ENCODE results near the gene LRRC3.

LRRC3 gene

DNA sequence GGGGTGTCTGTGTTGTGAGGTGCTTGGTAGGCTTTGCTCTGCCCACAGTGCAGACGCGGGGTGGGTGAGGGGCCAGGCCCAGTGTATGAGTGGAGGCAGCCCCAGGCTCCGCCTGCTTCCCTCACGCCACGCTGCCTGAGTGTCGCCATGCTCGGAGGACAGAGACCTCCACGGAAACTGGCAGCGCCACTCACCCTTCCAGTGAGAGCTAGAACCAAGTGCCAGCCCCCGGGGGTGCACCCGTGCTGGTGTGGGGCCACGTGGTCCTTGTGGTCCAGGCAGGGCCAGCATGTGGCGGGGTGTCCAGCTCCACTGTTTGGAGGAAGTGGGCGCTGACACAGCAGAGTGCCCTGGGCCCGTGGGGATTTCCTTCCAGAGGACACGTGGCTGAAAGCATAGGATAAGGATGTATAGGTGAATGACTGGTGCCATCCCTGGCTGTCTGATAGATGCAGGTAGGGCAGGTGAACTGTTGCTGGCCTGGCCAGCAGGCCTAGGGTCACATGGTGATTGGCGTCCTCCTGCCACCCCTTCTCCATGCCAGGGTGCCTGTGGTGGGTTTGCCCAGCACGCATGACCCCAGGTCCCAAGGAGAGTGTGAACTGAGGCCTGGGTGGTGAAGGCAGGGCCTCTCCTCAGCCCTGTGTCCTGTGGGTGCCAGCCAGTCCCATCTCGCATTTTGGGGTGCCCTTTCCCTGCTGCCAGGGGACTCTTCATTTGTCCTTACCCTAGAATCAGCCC lies 3.8 kb downstream of the LRRC3 start:
- in situ Hi-C loops (cut with HindIII; ENCODE audit: low sequenced_read_pairs): no loop called here
- DNase-seq (ENCODE audit: low read depth, low spot score): no peak
- no peak overlapping the region for H3K4me3 ChIP-seq (ENCODE audit: low read depth, low read length)
- TF ChIP-seq, protein P1, sequence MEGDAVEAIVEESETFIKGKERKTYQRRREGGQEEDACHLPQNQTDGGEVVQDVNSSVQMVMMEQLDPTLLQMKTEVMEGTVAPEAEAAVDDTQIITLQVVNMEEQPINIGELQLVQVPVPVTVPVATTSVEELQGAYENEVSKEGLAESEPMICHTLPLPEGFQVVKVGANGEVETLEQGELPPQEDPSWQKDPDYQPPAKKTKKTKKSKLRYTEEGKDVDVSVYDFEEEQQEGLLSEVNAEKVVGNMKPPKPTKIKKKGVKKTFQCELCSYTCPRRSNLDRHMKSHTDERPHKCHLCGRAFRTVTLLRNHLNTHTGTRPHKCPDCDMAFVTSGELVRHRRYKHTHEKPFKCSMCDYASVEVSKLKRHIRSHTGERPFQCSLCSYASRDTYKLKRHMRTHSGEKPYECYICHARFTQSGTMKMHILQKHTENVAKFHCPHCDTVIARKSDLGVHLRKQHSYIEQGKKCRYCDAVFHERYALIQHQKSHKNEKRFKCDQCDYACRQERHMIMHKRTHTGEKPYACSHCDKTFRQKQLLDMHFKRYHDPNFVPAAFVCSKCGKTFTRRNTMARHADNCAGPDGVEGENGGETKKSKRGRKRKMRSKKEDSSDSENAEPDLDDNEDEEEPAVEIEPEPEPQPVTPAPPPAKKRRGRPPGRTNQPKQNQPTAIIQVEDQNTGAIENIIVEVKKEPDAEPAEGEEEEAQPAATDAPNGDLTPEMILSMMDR (IDR thresholded peaks at IDR 0.05; ENCODE audit: low read depth, low read length): no peak

DNA sequence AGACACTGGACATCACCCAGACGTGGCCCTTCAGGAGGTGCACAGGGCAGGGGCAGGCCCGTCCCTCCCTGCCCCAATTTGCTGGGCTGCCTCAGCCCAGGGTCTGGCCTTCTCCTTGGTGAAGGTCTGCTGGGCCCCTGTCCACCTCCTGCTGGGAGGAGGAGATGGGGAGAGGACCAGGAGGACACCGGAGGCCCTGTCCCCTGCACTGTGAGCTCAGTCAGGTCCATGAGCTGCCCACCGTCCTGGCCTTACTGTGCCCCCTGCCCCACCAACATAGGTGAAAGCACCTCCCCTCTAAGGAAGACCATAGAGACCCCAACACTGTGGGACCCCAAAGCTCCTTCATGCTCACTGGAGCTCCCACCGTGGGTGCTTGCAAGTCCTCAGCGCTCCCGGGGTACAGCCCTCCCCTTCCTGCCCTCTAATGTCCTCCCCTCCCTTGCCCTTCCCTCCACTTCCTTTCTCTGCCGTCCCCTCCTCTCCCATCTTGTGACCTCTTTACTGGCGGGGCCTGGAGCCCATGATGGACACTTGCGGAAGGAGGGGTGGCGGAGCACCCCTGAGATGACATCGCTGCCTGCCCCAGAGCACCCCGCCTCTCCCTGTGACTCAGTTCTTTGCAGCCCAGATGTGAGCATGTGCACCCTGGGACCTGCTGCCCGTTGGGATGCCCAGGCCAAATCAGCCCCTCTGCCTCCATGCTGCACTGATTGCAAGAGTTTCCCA lies 4.6 kb downstream of the LRRC3 start:
- in situ Hi-C loops (cut with HindIII; ENCODE audit: low sequenced_read_pairs): no loop called here
- no peak for DNase-seq (ENCODE audit: low read depth, low spot score)
- no peak overlapping the region for H3K4me3 ChIP-seq (ENCODE audit: low read depth, low read length)
- TF ChIP-seq, protein P1 (IDR thresholded peaks at IDR 0.05; ENCODE audit: low read depth, low read length): no peak

DNA sequence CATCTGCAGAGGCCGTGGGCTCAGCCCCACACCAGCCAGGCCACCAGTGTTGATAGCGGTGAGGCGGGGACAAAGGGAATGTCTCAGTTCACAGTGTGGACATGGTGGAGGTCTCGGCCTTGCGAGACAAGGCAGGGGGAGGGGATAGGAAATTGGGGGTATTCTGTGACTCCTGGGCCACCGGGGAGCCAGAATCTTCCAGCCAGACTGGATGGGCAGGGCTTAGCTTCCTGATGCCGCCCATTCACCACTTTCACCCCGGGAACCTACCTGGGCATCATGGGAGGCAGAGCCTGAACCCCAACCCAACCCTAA lies 5.1 kb downstream of the LRRC3 start:
- H3K4me3 ChIP-seq (ENCODE audit: low read depth, low read length): no peak overlapping the region
- in situ Hi-C loops (cut with HindIII; ENCODE audit: low sequenced_read_pairs): no loop called here
- DNase-seq (ENCODE audit: low read depth, low spot score): no peak
- TF ChIP-seq, protein P1 (IDR thresholded peaks at IDR 0.05; ENCODE audit: low read depth, low read length): no peak

DNA sequence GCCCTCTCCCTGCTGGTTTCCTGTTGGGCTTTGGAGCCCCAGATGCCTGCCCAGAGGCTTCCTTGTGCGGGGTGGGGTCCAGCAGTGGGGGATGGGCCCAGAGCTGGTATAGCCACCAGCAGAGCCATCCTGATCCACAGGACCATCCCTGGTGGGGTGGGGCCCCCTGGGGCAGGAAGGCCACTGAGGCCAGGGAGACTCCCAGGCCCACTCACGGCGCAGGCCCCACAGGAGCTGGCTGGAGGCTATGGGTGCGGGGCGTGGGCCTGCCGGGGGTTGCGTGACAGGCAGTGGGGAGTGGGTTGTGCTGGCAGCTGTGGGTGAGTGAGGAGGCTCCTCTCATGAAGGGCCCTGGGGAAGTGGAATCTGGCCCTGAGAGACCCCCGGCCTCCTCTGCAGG lies 5.7 kb downstream of the LRRC3 start:
- in situ Hi-C loops (cut with HindIII; ENCODE audit: low sequenced_read_pairs): no loop called here
- H3K4me3 ChIP-seq (ENCODE audit: low read depth, low read length): no peak overlapping the region
- no peak for DNase-seq (ENCODE audit: low read depth, low spot score)
- TF ChIP-seq, protein P1 (IDR thresholded peaks at IDR 0.05; ENCODE audit: low read depth, low read length): no peak

DNA sequence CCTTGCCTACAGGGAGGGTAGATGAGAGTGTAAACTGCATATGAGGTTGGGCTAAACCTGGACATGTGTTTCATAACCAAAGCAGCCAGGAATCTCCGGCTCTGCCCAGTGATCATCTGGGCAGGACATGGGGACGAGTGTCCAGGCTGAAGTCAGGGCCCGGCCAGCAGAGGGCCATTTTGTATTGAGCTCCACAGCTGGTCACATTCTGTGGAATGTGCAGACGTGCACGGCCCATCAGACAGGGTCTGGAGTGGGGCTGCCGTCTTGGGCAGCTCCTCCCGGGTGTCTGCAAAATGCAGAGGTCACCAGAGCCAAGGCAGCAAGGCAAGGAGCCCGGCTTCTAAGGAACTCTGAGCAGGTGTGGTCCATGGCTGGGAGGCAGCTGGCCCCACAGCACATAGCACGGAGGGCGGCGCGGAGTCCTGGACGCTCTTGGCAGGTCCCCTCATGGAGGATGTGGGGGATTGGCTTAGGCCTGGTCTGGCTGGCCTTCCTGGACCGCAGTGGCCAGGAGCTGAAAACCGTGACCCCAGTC lies 6.2 kb downstream of the LRRC3 start:
- H3K4me3 ChIP-seq (ENCODE audit: low read depth, low read length): no peak overlapping the region
- no peak for DNase-seq (ENCODE audit: low read depth, low spot score)
- in situ Hi-C loops (cut with HindIII; ENCODE audit: low sequenced_read_pairs): no loop called here
- TF ChIP-seq, protein P1 (IDR thresholded peaks at IDR 0.05; ENCODE audit: low read depth, low read length): no peak

DNA sequence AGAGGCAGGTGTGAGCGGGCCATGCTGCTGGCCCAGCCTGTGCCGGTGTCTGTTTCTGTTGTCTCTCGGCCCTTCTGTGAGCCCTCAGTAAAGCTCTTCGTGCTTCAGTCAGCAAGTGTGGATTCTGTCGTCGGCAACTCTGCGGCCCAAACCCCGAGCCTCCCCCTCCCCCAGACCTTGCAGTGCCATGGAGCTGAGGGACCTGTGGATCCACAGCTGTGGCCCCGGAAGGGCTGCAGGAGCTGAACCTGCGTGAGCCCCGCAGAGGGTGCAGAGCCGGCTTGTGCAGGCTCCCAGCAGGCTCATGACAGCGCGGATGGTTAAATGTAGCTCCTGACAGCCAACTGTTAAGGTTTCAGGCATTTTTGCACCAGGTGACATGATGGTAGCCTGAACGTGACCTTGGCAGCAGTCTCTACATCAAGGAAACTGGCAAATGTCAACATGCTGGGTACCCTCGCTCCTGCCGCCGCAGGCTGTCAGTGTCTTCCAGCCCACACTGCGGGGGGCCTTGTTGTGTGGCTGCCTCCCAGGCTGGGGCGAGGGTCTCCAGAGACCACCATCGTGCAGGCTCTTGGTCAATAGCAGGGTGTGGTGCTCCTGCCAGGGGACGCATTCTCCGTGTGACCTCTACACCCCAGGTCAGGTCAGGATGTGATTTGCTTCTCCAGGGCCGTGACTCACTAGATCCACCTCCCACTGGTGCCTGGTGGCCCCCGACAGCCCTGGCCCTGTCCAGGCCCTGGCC lies 7.0 kb downstream of the LRRC3 start:
- no peak overlapping the region for H3K4me3 ChIP-seq (ENCODE audit: low read depth, low read length)
- DNase-seq (ENCODE audit: low read depth, low spot score): no peak
- TF ChIP-seq, protein P1 (IDR thresholded peaks at IDR 0.05; ENCODE audit: low read depth, low read length): no peak
- in situ Hi-C loops (cut with HindIII; ENCODE audit: low sequenced_read_pairs): no loop called here
